Glutamatergic neuron (in vitro differentiated cells): Measurements from ENCODE around the gene TWSG1. TPM values are rescaled to one million over a fixed set of nuclear protein-coding genes. Genes with fewer than 3 reads are reported as not detected.

Source experiments
- DNase-seq: peaks from one replicate; pipeline ENCODE4 v3.0.0; 2022
- H3K27ac Mint-ChIP-seq: one replicate; pipeline ENCODE4 v1.8.0; 2020; ENCODE audit warnings: mild to moderate bottlenecking, mixed read lengths, inconsistent platforms; ENCODE audit not compliant: unreplicated experiment
- H3K27me3 Mint-ChIP-seq: one replicate; pipeline ENCODE4 v1.8.0; 2020; ENCODE audit warnings: mild to moderate bottlenecking, moderate library complexity, mixed read lengths, inconsistent platforms; ENCODE audit not compliant: unreplicated experiment
- H3K36me3 Mint-ChIP-seq: one replicate; pipeline ENCODE4 v1.8.0; 2020; ENCODE audit warnings: mild to moderate bottlenecking, mixed read lengths, inconsistent platforms; ENCODE audit not compliant: unreplicated experiment
- H3K4me1 Mint-ChIP-seq: one replicate; pipeline ENCODE4 v1.8.0; 2020; ENCODE audit warnings: mild to moderate bottlenecking, low read depth, mixed read lengths, inconsistent platforms; ENCODE audit not compliant: unreplicated experiment
- H3K4me3 Mint-ChIP-seq: one replicate; pipeline ENCODE4 v1.8.0; 2020; ENCODE audit warnings: mild to moderate bottlenecking, mixed read lengths, inconsistent platforms; ENCODE audit not compliant: unreplicated experiment
- H3K9me3 Mint-ChIP-seq: one replicate; pipeline ENCODE4 v1.8.0; 2020; ENCODE audit warnings: mild to moderate bottlenecking, moderate library complexity, mixed read lengths, inconsistent platforms; ENCODE audit not compliant: unreplicated experiment
- CTCF ChIP-seq: fragments of 200-600 bp; sonication (generic); IDR thresholded peaks from one replicate; pipeline ENCODE4 v1.5.0; 2021; ENCODE audit not compliant: partially characterized antibody, unreplicated experiment
- total RNA-seq: library from RNA; stranded (reverse); fragmentation: NEBNext Ultra II Directional; extraction: Animal tissue kit (Norgen Biotek cat#: 25700); gene quantifications from one replicate; pipeline ENCODE4 v1.2.1, GENCODE V29; 2021; ENCODE audit not compliant: unreplicated experiment

Gene TWSG1
- total RNA-seq, 1 donor from 2014 or later = 13.7 TPM

GRCh38 chr18:9319333-9319732 is 15.2 kb upstream of the TWSG1 start:
- Mint-ChIP-seq H3K27me3 (peaks cover 4% of the 10 kb centered on the region), H3K4me3 (no peak overlapping the region), H3K27ac (no peak overlapping the region), H3K36me3 (no peaks in the 10 kb centered on the region), H3K9me3 (no peaks in the 10 kb centered on the region), H3K4me1 (no peaks in the 10 kb centered on the region)
- TF ChIP-seq CTCF = no peak
- no peak for DNase-seq

- peaks cover 2% of the 10 kb centered on the region for H3K27me3 Mint-ChIP-seq
- H3K36me3 Mint-ChIP-seq = no peaks in the 10 kb centered on the region
- no peak for TF ChIP-seq CTCF
Observed at GRCh38 chr18:9321017-9321452, 13.5 kb upstream of the TWSG1 start.

GRCh38 chr18:9321736-9322135 is 12.8 kb upstream of the TWSG1 start:
- TF ChIP-seq CTCF = no peak
- Mint-ChIP-seq H3K36me3 (no peaks in the 10 kb centered on the region), H3K9me3 (peaks cover 1% of the 10 kb centered on the region), H3K27me3 (peaks cover 3% of the 10 kb centered on the region), H3K27ac (no peak overlapping the region), H3K4me3 (no peak overlapping the region), H3K4me1 (no peaks in the 10 kb centered on the region)
- no peak for DNase-seq

More at GRCh38 chr18:9321017-9321452, 13.5 kb upstream of the TWSG1 start:
- Mint-ChIP-seq H3K4me1 (no peaks in the 10 kb centered on the region), H3K9me3 (no peaks in the 10 kb centered on the region), H3K27ac (no peak overlapping the region), H3K4me3 (no peak overlapping the region)
- no peak for DNase-seq

- peaks cover 1% of the 10 kb centered on the region for H3K9me3 Mint-ChIP-seq
- no peak overlapping the region for H3K27ac Mint-ChIP-seq
- DNase-seq = no peak
- no peaks in the 10 kb centered on the region for H3K4me1 Mint-ChIP-seq
- H3K27me3 Mint-ChIP-seq = peaks cover 3% of the 10 kb centered on the region
- H3K36me3 Mint-ChIP-seq = no peaks in the 10 kb centered on the region
- no peak for TF ChIP-seq CTCF
- H3K4me3 Mint-ChIP-seq = no peak overlapping the region
Observed at GRCh38 chr18:9322744-9323143, 11.8 kb upstream of the TWSG1 start.

- no peak for DNase-seq
- Mint-ChIP-seq H3K4me3 (no peak overlapping the region), H3K9me3 (peaks cover 1% of the 10 kb centered on the region), H3K27ac (no peak overlapping the region), H3K36me3 (no peaks in the 10 kb centered on the region), H3K27me3 (peaks cover 2% of the 10 kb centered on the region), H3K4me1 (no peaks in the 10 kb centered on the region)
- no peak for TF ChIP-seq CTCF
Observed at GRCh38 chr18:9323750-9324445, 10.7 kb upstream of the TWSG1 start.
